Measurements from ENCODE around the gene KCNB1.

Gene KCNB1

GRCh38 chr20:49470922-49471321 lies 11.5 kb downstream of the KCNB1 start:
- no peak overlapping the region for H3K27ac ChIP-seq
- TF ChIP-seq ZFX (IDR thresholded peaks at IDR 0.05; ENCODE audit: borderline replicate concordance), result no peak
- no peak for TF ChIP-seq CTCF (IDR thresholded peaks at IDR 0.05)

- no peak overlapping the region for H3K27ac ChIP-seq
- TF ChIP-seq CTCF (IDR thresholded peaks at IDR 0.05) (no peak), ZFX (IDR thresholded peaks at IDR 0.05; ENCODE audit: borderline replicate concordance) (no peak)
Observed at GRCh38 chr20:49469060-49469459, 13.4 kb downstream of the KCNB1 start.

- H3K27ac ChIP-seq, result no peak overlapping the region
- no peak for TF ChIP-seq CTCF (IDR thresholded peaks at IDR 0.05)
- no peak for TF ChIP-seq ZFX (IDR thresholded peaks at IDR 0.05; ENCODE audit: borderline replicate concordance)
Observed at GRCh38 chr20:49468412-49468811, 14.1 kb downstream of the KCNB1 start.

GRCh38 chr20:49466114-49466912 lies 16.2 kb downstream of the KCNB1 start:
- TF ChIP-seq CTCF (IDR thresholded peaks at IDR 0.05) (no peak), ZFX (IDR thresholded peaks at IDR 0.05; ENCODE audit: borderline replicate concordance) (no peak)
- no peak overlapping the region for H3K27ac ChIP-seq

GRCh38 chr20:49464556-49464955 lies 17.9 kb downstream of the KCNB1 start:
- no peak overlapping the region for H3K27ac ChIP-seq
- no peak for TF ChIP-seq CTCF (IDR thresholded peaks at IDR 0.05)
- TF ChIP-seq ZFX (IDR thresholded peaks at IDR 0.05; ENCODE audit: borderline replicate concordance), result no peak

GRCh38 chr20:49462626-49463025 lies 19.8 kb downstream of the KCNB1 start:
- no peak for TF ChIP-seq ZFX (IDR thresholded peaks at IDR 0.05; ENCODE audit: borderline replicate concordance)
- no peak overlapping the region for H3K27ac ChIP-seq

GRCh38 chr20:49461894-49462620 lies 20.4 kb downstream of the KCNB1 start:
- no peak overlapping the region for H3K27ac ChIP-seq
- TF ChIP-seq CTCF (IDR thresholded peaks at IDR 0.05) (no peak), ZFX (IDR thresholded peaks at IDR 0.05; ENCODE audit: borderline replicate concordance) (no peak)

All from 22Rv1 (cell line).